Caco-2 (cell line): ENCODE measurements around the gene NPAS2. TPM values are rescaled to one million over a fixed set of nuclear protein-coding genes. Genes with fewer than 3 reads are reported as not detected.

ENCODE experiments used
- BruUV-seq: library from RNA; stranded (reverse); fragments of 400-500 nt; replicated peaks from 2 replicates; lab custom pipeline; 2021; lab: Mats Ljungman, UMichigan
- CTCF ChIA-PET: fragments of 300-600 bp; sonication (Branson Sonifier 250); formaldehyde crosslinking; loops from one replicate; lab custom pipeline; 2022; ENCODE audit warnings: antibody characterized with exemption; lab: Charles Lee
- POLR2A ChIA-PET: fragments of 300-600 bp; sonication (Branson Sonifier 250); formaldehyde crosslinking; loops from one replicate; lab custom pipeline; 2022; ENCODE audit warnings: antibody characterized with exemption; lab: Charles Lee
- DNase-seq, 2 experiments: peaks; one replicate each; pipeline versions ENCODE4 v3.0.0 to v3.0.0-alpha.2; 2020 to 2022
- H3K27me3 ChIP-seq: replicated peaks from 2 replicates; pipeline ENCODE4 v1.6.0; 2011; ENCODE audit warnings: low read length; ENCODE audit not compliant: control insufficient read depth, insufficient read depth
- H3K36me3 ChIP-seq: 2 replicates; pipeline ENCODE4 v1.5.1; 2011; ENCODE audit warnings: low read length; ENCODE audit not compliant: control insufficient read depth, insufficient read depth
- H3K4me1 ChIP-seq: fragments of 250-450 bp; sonication (Bioruptor Pico); 2 replicates; pipeline ENCODE4 v1.5.1; 2020; ENCODE audit warnings: mild to moderate bottlenecking
- H3K4me3 ChIP-seq: 2 replicates; pipeline ENCODE4 v1.5.1; 2011; ENCODE audit warnings: low read depth, mild to moderate bottlenecking, control low read depth, low read length
- H3K9me3 ChIP-seq: fragments of 250-450 bp; sonication (Bioruptor Pico); 2 replicates; pipeline ENCODE4 v1.5.1; 2020; ENCODE audit warnings: mild to moderate bottlenecking, moderate library complexity
- H3K27ac Mint-ChIP-seq: one replicate; pipeline ENCODE4 v1.8.0; 2022; ENCODE audit warnings: mixed read lengths; ENCODE audit not compliant: unreplicated experiment
- H3K27me3 Mint-ChIP-seq: one replicate; pipeline ENCODE4 v1.8.0; 2022; ENCODE audit warnings: mixed read lengths; ENCODE audit not compliant: insufficient read depth, unreplicated experiment
- H3K36me3 Mint-ChIP-seq: one replicate; pipeline ENCODE4 v1.8.0; 2022; ENCODE audit warnings: mild to moderate bottlenecking, mixed read lengths; ENCODE audit not compliant: insufficient read depth, unreplicated experiment
- H3K4me1 Mint-ChIP-seq: one replicate; pipeline ENCODE4 v1.8.0; 2022; ENCODE audit warnings: low read depth, mixed read lengths; ENCODE audit not compliant: unreplicated experiment
- H3K4me3 Mint-ChIP-seq: one replicate; pipeline ENCODE4 v1.8.0; 2022; ENCODE audit warnings: mild to moderate bottlenecking, moderate library complexity, mixed read lengths; ENCODE audit not compliant: unreplicated experiment
- H3K9me3 Mint-ChIP-seq: one replicate; pipeline ENCODE4 v1.8.0; 2022; ENCODE audit warnings: mixed read lengths; ENCODE audit not compliant: unreplicated experiment
- intact Hi-C: fragments of 100-400 bp; cut with micrococcal nuclease; formaldehyde crosslinking; loops from one replicate; pipeline ENCODE4 v1.10.0; 2022; ENCODE audit not compliant: unreplicated experiment
- total RNA-seq: library from RNA; stranded (reverse); gene quantifications from 2 replicates; pipeline ENCODE4 v1.2.3, GENCODE V29; 2022
- TF ChIP-seq, protein P1 (sequence below), 2 experiments: fragments of 200-600 bp in 1 of 2; IDR thresholded peaks; 1 replicate in 1 of 2; 2 replicates in 1 of 2; pipeline versions ENCODE4 v1.5.1 to v1.8.0; 2011 to 2022; ENCODE audit warnings: antibody characterized with exemption in 1 of 2, control low read depth in 1 of 2, inconsistent platforms in 1 of 2, low read depth in 1 of 2, low read length in 1 of 2, mild to moderate bottlenecking in 1 of 2, moderate library complexity in 1 of 2; ENCODE audit not compliant: insufficient read depth in 1 of 2, severe bottlenecking in 1 of 2, unreplicated experiment in 1 of 2

NPAS2 gene
- total RNA-seq, 1 experiment from 2014 or later: 2.8 TPM

- intact Hi-C loops: loop anchor here (5.0 kb wide), 1 partner anchor 269 kb away; no protein-coding TSS in a partner anchor
- Histone ChIP-seq H3K9me3 (no peaks in the 10 kb centered on the region), H3K36me3 (no peaks in the 10 kb centered on the region), H3K4me1 (peaks cover 8% of the 10 kb centered on the region), H3K4me3 (no peak overlapping the region), H3K27me3 (no peaks in the 10 kb centered on the region)
- TF ChIP-seq, protein P1, sequence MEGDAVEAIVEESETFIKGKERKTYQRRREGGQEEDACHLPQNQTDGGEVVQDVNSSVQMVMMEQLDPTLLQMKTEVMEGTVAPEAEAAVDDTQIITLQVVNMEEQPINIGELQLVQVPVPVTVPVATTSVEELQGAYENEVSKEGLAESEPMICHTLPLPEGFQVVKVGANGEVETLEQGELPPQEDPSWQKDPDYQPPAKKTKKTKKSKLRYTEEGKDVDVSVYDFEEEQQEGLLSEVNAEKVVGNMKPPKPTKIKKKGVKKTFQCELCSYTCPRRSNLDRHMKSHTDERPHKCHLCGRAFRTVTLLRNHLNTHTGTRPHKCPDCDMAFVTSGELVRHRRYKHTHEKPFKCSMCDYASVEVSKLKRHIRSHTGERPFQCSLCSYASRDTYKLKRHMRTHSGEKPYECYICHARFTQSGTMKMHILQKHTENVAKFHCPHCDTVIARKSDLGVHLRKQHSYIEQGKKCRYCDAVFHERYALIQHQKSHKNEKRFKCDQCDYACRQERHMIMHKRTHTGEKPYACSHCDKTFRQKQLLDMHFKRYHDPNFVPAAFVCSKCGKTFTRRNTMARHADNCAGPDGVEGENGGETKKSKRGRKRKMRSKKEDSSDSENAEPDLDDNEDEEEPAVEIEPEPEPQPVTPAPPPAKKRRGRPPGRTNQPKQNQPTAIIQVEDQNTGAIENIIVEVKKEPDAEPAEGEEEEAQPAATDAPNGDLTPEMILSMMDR (IDR thresholded peaks at IDR 0.05; ENCODE audit: insufficient read depth in 1 of 2, low read depth in 1 of 2, low read length in 1 of 2, severe bottlenecking in 1 of 2, unreplicated experiment in 1 of 2): no peak
- H3K27ac Mint-ChIP-seq: no peak overlapping the region
- CTCF ChIA-PET: interaction anchor here (0.6 kb wide), 2 partner anchors 376 to 1843 kb away, joined by 3 read pairs; no protein-coding TSS in a partner anchor
- no peak overlapping the region for H3K4me3 Mint-ChIP-seq
- no peaks in the 10 kb centered on the region for H3K36me3 Mint-ChIP-seq
- peaks cover 3% of the 10 kb centered on the region for H3K4me1 Mint-ChIP-seq
- BruUV-seq: no TSS peak
- no peaks in the 10 kb centered on the region for H3K27me3 Mint-ChIP-seq
- no peaks in the 10 kb centered on the region for H3K9me3 Mint-ChIP-seq
- POLR2A ChIA-PET: no interaction called here
- no peak for DNase-seq
These were observed 166.2 kb downstream of the NPAS2 start for GRCh38 chr2:100986157-100986556.

DNA sequence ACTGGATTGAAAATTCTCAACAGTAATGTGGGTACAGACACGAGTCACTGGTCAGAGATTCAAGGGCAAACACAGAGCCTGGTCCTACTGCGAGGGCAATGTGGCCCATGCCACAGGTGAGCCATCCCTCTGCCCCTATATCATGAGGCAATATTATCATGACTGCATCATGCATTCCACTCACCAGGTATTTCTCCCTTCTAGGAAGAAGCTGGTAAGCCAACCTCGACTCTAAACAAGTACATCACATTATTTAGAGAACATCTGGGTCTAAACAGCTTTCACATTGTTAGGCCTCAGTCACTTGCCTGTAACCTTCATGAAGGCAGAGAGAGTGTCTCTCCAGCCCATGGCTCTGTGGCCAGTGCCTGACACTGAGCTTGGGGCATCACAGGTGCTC, 167.6 kb downstream of the NPAS2 start:
- intact Hi-C loops: loop anchor here (5.0 kb wide), 1 partner anchor 270 kb away; no protein-coding TSS in a partner anchor
- no peaks in the 10 kb centered on the region for H3K36me3 Mint-ChIP-seq
- POLR2A ChIA-PET: no interaction called here

GRCh38 chr2:100987974-100988373, 168.0 kb downstream of the NPAS2 start:
- BruUV-seq: no TSS peak

More for the DNA sequence above, 167.6 kb downstream of the NPAS2 start:
- H3K4me1 Mint-ChIP-seq: no peaks in the 10 kb centered on the region
- H3K36me3 ChIP-seq: no peaks in the 10 kb centered on the region
- CTCF ChIA-PET: no interaction called here
- TF ChIP-seq, protein P1 (IDR thresholded peaks at IDR 0.05; ENCODE audit: insufficient read depth in 1 of 2, low read depth in 1 of 2, low read length in 1 of 2, severe bottlenecking in 1 of 2, unreplicated experiment in 1 of 2): no peak
- no peak for DNase-seq
- H3K27me3 Mint-ChIP-seq: no peaks in the 10 kb centered on the region
- BruUV-seq: no TSS peak
- H3K4me3 ChIP-seq: no peak overlapping the region
- H3K4me1 ChIP-seq: peaks cover 5% of the 10 kb centered on the region; the same call in 1 of the 2 replicates
- H3K27ac Mint-ChIP-seq: no peak overlapping the region
- no peaks in the 10 kb centered on the region for H3K27me3 ChIP-seq
- no peaks in the 10 kb centered on the region for H3K9me3 ChIP-seq
- H3K4me3 Mint-ChIP-seq: no peak overlapping the region
- no peaks in the 10 kb centered on the region for H3K9me3 Mint-ChIP-seq

More at GRCh38 chr2:100987974-100988373, 168.0 kb downstream of the NPAS2 start:
- intact Hi-C loops: loop anchor here (5.0 kb wide), 1 partner anchor 271 kb away; no protein-coding TSS in a partner anchor
- Histone ChIP-seq H3K36me3 (no peaks in the 10 kb centered on the region), H3K4me3 (no peak overlapping the region), H3K4me1 (peaks cover 5% of the 10 kb centered on the region; the same call in 1 of the 2 replicates), H3K9me3 (no peaks in the 10 kb centered on the region), H3K27me3 (no peaks in the 10 kb centered on the region)
- no peaks in the 10 kb centered on the region for H3K9me3 Mint-ChIP-seq
- POLR2A ChIA-PET: no interaction called here
- no peaks in the 10 kb centered on the region for H3K27me3 Mint-ChIP-seq
- no peak overlapping the region for H3K4me3 Mint-ChIP-seq
- TF ChIP-seq, protein P1 (IDR thresholded peaks at IDR 0.05; ENCODE audit: insufficient read depth in 1 of 2, low read depth in 1 of 2, low read length in 1 of 2, severe bottlenecking in 1 of 2, unreplicated experiment in 1 of 2): no peak
- CTCF ChIA-PET: no interaction called here
- H3K36me3 Mint-ChIP-seq: no peaks in the 10 kb centered on the region
- no peaks in the 10 kb centered on the region for H3K4me1 Mint-ChIP-seq
- H3K27ac Mint-ChIP-seq: no peak overlapping the region
- no peak for DNase-seq
